Stimulated activated CD8-positive, alpha-beta memory T cell treated with anti-CD3 and anti-CD28 coated beads, Interleukin-15, amount 100 ng/mL, for 1 hour (primary cell): ENCODE results near the gene GRIK2.
"Not testable (repeated sequence)": the region's sequence is repeated elsewhere in the genome, so short reads cannot be mapped to it uniquely, and the experiment has no call there.

Source experiments
- DNase-seq: peaks from one replicate; pipeline ENCODE4 v3.0.0-alpha.2; 2020; ENCODE audit warnings: low read depth

GRIK2 gene

DNA sequence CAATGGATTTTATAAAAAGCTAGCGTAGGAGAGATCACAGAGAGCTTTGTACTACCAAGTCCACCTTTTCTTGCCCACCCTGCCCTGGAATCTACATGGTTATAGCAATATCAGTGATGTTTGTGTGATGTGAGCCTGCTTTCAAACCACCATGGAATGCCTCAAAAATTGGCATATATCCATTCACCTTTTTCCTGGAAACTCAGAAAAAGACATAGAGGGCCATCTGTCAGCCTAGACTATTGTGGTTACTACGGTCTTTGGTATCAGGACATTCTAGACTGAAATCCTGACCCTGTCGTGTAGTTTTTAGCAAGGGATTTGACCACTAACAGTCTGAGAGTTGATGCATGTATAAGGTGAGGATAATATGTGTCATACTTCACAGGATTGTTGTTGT is 239.6 kb downstream of the GRIK2 start:
- DNase-seq = no peak

DNA sequence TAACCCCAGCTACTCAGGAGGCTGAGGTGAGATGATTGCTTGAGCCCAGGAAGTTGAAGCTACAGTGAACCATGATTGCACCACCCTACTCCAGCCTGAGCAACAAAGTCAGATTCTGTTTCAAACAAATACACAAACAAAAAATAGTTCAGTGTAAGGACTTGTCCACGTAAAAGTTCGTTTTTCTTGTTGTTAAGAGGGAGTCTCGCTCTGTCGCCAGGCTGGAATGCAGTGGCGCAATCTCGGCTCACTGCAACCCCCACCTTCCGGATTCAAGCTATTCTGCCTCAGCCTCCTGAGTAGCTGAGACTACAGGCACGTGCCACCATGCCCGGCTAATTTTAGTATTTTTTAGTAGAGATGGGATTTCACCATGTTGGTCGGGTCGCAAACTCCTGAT is 245.4 kb downstream of the GRIK2 start:
- DNase-seq = not testable (repeated sequence)

DNA sequence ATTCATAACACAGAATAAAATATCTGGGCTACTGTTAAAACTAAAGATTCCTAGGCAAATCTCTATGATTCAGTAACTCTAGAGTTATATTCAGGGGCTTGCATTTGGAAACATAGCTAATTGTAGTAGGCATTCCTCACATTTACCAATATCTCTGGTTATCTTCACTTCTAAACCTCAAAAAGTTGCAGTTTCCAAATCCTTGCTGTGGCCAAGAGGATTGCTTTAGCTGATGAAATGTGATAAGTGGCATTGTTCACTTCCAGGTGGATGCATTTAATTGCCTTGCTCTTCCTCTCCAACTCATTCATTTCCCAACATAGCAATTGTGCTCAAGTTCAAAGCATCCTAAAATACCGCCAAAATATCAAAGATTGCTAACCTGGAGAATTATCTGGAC is 246.6 kb downstream of the GRIK2 start:
- no peak for DNase-seq

DNA sequence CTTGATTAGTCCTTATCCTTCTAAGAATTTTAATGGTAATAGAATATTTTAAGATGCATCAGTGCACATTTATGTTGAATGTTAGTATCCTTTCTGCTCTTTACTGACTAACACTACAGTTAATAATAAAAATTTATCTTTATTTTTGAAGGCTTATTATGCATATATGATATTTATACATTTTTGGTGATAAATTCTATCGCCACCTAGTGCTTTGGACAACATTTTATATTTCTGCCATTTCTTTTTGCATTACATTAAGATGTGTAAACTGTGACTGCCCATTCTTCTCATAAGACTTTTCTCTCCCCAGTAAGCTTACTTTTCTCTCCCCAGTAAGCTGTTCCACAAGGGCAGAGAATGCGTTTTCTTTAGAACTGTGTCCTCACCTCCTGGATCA is 252.3 kb downstream of the GRIK2 start:
- DNase-seq = no peak

DNA sequence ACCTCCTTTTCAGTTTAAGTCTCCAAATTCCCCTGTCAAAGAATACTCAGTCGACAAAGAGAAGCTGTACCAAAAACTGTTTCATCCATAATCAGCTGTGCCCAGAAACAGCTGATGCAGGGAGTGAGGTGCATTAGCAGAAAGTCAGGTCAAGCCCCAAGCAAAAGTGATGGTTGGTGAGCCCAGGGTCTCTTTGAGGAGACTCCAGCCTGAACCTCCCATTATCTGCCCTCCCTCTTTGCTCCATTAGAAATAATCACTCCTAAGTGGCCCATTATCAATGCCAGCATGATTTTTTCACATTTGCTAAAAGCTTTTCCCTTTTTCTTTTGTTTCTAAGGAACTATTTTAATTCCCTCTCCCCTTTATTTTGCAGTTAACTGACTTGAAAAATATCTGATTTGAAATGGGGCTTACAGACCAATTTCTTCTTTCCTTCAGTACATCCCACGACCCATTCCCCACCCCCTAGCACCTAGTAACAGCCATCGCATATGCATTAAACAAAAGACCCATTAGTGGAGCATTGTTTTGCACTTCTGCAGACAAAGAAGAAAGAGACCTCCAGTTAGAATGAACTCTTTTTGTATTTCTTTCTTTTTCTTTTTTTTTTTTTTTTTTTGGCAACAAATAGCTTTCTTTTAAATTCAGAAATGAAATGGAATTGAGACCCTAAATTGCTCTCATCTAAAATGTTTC is 257.0 kb downstream of the GRIK2 start:
- DNase-seq = no peak

DNA sequence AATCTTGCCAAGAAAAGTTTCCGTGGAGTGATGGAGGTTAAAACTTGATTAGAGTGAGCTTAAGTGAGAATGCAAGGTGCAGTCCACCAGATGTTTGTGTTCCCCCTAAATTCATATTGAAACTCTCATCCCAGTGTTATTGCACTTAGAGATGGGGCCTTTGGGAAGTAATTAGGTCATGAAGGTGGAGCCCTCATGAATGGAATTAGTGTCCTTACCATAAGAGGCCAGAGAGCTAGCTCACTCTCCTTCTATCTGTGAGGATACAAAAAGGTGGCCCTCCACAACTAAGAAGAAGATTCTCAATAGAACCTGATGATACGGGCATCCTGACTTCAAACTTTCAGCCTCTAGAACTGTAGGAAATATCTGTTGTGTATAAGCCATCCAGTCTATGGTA is 258.6 kb downstream of the GRIK2 start:
- DNase-seq = no peak

DNA sequence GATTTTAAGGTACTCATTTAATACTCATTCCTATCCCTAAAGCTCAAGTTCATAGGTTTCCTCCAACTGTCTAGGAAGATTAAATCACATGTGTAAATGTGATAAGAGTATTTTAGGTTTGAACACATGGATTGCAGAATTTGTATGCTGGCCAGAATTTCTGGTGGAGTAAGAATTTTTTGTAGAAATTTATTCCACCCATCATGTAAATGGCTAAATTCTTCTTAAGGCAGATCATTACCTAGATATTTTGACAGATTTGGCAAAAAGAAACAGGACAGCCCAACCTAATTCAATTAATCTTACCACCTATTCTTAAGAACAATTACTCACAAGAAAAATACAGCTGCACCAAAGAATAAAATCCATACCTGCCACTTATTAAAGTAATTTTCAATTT is 261.6 kb downstream of the GRIK2 start:
- DNase-seq = no peak

DNA sequence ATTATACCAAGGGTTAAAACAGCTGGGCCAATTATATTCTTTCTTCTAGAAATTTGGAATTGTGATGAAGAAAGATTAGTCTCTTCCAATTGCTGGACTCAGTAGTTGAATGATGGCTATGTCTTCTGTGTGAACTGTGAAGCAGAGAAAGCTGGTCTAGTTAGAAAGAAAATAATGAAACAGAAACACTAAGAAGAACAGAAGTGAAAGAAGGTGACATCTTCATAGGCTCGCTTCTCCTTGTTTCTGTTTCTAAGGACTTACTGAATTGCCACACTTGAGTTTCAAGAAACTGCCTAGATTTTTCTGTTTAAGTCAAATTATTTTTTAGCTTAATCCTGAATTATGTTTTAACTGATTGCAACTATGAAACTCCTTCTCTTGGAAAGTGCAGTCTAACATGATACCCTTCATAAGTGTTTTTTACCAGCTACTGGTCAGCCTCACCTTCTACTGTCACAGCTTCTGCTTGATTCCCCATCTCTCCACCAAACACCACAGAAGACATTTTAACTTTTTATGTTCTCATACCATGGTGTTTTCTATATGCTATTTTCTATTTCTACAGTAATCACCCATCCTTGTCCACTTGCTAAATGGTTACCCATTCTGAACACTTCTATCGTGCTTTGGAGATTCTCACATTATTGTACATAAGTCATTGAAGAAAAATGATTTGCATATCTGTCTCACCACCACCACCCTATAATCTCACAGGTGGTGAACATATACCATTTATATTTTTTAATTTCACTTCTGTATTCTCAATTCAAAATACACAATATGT is 268.8 kb downstream of the GRIK2 start:
- DNase-seq = no peak

DNA sequence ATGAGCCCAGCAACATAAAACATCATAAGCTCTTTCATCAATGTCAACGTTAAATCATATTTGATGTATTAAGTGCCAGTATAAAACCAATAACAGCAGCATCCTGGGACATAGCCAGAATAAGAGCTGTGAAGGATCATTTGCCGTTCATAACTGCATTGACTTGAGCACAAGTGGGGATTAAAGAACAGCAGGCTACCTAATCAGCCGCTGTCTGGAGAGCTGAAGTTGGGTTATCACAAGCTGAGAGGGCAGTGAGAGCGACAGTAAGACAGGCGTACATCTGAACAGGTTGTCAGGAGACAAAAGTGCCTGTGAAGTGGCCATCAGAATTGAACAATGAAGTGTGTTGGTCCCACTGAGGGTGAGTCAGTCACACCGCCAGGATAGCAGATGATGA is 269.6 kb downstream of the GRIK2 start:
- DNase-seq = no peak

DNA sequence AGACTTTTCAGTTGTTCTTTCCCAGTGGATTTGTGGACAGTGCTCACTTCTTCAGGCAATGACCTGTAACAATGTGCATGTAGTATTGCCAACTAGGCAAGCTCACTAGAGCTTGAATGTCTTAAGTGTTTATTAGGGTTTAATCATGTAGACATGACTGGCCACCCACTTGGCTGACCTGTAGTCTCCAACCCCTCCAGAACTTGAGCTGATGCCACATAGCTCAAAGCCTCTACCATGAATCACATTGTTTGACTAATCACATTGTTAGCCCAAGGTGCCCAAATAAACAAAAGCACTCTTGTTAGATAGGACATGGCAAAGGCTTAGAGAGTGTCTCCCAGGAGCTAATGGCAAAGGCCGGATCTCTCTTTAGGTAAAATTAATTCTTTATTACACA is 272.7 kb downstream of the GRIK2 start:
- DNase-seq = no peak

DNA sequence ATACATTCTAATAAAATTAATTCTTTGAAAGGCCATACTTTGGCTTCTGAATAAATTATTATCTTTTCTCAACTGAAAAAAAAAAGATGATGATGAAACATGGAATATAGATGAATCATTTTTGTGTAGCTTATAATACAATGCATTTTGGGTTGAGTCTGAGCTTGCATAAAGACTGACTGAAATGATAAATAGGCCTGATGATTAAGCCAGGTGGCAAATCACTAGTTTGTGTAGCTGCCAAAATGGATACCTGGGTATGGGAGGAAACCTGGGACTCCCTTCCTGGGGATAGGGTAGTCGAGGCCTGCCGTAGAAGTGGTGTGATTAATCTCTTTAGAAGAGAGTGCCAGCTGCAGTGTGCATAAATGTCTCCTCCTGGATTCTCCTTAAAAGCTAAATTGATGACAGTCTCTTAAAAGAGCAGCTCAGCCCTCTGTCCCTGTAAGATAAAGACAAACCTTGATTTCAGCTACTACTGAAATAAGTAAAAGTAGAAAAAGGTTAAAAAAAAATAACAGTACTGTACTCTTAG is 275.1 kb downstream of the GRIK2 start:
- DNase-seq = no peak

DNA sequence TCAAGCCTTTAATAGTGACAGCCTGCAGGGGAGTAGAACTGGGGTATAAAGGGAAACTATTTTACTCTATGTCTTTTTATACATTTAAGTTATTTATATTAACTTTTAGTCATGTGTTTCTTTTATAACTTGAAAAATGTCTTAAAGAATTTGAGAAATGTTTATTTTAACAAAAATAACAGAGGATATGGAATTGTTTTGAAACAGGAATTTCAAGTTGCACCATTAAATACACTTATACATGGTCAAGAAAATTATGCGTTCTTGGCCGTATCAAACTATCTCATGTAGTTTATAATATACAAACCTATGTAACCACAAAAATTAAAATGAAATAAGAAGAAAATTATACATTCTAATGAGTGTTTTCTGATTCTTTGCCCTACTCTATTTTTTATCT is 282.7 kb downstream of the GRIK2 start:
- DNase-seq = no peak

DNA sequence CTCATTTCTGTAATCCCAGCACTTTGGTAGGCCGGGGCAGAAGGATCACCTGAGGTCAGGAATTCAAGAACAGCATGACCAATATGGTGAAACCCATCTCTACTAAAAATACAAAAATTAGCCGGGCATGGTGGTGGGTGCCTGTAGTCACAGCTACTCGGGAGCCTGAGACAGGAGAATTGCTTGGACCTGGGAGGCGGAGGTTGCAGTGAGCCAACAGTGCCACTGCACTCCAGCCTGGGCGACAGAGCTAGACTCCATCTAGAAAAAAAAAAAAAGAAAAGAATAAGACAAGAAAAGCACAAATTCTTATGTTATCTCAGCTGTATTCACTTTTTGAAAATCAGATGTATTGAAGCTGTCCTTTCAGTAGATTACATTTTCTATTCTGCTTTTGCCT is 289.4 kb downstream of the GRIK2 start:
- DNase-seq = no peak

DNA sequence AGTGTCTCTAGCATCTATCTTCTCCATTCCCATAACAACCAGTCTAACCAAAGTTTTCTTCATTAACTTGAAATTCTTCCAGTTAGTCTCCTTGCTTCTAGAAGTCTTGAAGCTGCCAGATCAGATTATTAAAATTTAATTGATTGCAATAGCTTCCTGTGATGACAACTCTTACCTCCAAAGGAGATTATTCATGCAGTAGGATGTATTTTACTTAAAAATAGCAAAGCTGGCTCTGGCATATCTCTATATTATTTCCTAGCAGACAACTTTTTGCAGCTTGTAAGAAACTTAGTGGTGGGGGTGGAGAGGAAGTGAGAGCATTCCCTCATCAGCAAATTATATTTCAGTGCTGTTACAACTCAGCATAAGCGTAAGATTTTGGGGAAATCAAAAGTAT is 290.4 kb downstream of the GRIK2 start:
- no peak for DNase-seq

DNA sequence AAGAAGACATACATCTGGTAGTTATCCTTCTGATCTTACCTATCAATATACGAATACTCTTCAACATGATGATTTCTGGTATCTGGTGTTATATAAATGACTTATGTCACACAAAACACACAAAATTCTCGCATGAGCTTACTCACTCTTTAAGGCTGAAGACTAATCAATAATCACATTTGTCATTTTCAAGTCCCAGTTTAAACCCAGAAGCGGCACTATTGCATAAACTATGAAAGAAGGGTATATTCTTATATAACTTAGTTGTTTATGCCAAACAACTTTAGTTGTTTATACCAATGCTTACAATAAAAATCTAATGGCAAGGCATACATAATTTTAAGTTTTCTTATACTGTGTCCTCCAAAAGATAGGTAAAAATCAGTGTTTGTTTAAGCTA is 293.1 kb downstream of the GRIK2 start:
- no peak for DNase-seq

DNA sequence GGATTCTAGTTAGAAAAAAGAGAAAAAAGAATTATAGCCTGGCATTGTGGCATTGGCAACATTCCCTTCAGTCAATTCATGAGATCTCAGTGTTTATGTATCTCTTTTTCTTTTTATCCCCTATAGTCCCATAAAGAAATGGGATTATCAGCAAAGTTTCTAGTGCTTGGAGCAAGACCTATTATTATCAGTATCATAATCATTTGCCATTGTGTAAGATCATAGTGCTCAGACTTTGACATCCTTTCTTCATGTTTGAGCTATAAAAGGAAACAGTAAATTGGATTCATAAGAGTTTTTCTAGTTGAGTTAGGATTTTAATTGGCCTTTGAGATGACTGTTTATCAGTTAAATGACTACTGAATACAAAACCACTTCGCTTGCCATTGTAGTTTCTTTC is 295.6 kb downstream of the GRIK2 start:
- DNase-seq = no peak

DNA sequence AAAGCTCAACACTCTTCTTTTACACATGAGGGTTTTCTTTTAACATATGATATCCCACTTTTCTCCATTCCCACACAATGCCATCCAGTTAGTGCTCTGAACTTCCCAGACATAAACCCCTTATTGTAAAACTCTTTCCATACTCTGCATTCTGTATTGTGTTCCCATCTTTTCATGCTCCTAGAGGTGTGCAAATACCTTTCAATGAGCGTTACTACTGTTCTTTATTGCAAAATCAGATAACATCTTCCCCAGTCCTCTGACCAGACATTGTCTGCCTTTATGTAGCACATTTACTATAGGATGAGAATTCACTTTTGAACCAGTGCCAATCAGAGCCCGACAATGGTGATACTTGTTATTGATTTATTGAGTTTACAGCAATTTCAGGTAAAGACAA is 296.2 kb downstream of the GRIK2 start:
- no peak for DNase-seq

DNA sequence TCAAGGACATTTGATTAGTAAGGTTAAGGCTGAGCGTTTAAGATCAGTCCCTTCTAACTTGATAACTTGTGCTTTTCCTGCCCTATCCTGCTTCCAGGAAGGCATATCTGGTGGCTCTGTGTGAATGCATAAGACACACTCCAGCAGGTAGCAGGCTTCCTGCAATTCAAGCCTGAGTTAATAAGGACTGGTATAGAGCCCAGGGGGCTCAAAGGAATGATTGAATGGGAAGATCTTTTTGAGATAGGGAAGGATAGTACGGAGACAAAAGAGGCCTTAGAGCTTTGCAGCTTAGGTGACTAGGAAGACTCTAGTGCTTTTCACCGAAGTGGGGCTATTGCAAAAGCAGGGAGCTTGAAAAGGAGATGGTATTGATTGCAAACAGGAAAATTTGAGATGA is 307.1 kb downstream of the GRIK2 start:
- no peak for DNase-seq

DNA sequence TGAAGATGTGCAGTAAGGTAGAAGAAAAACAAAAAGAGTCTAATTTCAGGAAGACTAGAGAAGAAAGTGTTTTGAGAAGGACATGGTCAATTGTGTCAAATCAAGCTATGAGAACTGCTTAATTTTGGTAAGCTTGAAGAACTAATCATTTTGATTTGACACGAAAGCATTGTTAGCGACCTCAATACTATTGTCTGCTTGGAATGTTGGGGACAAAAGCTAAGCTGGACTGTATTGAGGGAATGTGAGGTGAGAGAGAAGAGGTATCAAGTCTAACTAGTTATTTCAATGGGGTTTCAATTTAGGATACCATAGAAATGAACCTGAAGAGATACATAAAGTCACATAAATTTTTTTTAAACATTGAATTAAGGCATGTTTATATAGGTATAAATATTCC is 309.8 kb downstream of the GRIK2 start:
- no peak for DNase-seq

DNA sequence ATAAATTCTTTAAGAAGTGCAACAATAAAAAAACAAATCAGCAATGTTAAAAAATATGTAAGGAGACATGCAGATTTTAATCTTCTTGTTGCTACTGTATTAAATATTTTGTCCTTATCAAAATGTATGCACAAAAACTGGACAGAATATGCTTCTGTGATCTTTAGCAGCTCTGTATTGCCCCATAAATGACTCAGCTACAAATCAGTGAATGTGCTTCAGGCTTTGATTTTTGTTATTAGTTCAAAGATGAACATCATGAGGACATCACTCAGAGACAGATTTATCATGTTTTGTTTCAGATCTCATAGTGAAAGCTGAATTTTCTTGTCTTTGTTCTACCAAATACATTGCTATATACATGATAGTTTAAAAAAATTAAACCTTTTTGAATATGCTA is 312.4 kb downstream of the GRIK2 start:
- DNase-seq = no peak

DNA sequence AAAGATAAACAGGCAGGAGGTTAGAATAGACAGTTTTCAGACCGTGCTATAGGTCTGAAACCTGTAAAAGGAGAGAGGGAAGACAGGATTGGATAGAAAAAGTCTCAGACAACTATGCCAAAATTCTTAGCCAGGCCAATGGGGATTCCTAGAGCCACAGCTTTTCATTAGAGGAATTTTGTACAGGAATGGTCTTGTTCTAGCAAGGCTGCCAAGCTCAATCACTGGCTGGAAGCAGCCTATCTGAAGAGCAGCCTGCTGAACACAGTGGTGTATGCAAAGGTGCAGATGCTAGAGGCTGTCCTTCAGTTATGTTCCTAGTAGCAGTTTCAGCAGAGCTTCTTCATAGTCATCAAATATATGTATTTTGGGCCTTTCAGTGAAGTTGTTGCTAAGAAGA is 313.1 kb downstream of the GRIK2 start:
- DNase-seq = no peak

DNA sequence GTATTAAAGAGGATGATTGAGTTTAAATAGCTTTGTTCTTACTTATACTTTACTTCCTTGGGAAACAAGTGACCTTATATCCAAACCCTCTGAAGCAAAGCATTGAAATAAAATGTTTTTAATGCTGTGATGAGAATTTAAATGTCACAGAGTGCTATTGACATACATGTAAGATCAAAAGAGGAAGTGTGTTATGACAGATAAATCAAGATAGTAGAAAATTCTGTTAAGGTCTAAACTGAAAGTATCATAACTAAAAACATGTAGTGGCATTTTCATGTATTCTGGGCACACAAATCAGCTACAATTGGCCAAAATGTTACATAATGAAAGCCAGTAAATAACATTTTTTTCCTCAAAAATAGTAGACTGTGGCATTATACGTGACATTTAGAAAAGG is 318.0 kb downstream of the GRIK2 start:
- no peak for DNase-seq

DNA sequence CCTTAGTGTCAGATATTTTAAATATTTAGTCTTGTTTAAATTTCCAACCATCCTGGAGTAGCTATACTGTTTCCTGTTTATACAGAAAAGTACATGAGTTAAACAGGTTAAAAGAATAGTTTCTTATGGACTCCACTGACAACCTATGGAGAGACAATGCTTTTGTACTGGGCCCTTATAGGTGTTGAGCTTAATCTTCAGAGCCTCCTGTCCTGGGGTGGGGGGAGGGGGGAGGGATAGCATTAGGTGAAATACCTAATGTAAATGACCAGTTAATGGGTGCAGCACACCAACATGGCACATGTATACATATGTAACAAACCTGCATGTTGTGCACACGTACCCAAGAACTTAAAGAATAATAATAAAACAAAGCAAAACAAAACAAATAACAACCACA is 322.9 kb downstream of the GRIK2 start:
- DNase-seq = no peak

DNA sequence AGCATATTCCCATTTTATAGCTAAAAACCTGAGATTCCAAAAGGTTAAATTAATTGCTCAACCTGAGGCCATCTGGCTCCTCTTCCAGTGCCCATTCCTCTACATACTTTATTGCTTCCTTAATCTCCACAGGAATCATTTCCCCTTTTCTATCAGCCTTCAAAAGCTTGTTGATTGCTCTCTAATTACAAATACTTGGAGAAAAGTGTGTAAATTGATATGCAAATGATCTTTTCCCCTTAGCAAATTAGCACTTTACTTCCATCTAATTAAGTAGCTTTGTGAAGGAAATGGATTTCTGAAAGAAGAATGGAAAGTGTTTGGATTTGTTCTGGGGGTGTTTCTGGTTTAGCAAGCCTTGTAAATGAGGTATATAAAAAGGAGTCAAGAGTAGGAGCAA is 323.3 kb downstream of the GRIK2 start:
- DNase-seq = no peak
